NCI-H748 (cell line): Measurements from ENCODE around the gene DLG2.
"Not testable (repeated sequence)": the region's sequence is repeated elsewhere in the genome, so short reads cannot be mapped to it uniquely, and the experiment has no call there.

Experiments used
- DNase-seq: peaks from one replicate; lab custom pipeline; 2025; ENCODE audit not compliant: unreplicated experiment; lab: John Stamatoyannopoulos, UW

The DLG2 gene

DNA sequence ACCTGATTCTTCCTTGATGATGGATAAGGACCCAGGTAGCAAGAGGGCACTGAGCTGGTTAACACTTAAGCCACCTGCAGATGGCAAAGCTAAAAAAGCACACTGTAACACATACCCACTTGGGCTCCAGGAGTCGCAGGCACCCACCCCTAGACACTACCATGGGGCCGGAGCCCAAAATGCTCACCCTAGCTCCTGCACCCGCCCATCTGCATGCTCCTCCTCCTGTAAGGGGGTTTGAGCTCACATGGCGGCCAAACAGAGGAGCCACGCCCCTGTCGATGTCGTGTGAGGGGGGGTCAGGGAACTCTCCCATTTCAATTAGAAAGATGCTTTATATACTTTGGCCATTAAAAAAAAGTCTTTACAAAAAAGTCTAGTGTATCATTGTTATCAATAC lies 370.7 kb downstream of the DLG2 start:
- DNase-seq = no peak

DNA sequence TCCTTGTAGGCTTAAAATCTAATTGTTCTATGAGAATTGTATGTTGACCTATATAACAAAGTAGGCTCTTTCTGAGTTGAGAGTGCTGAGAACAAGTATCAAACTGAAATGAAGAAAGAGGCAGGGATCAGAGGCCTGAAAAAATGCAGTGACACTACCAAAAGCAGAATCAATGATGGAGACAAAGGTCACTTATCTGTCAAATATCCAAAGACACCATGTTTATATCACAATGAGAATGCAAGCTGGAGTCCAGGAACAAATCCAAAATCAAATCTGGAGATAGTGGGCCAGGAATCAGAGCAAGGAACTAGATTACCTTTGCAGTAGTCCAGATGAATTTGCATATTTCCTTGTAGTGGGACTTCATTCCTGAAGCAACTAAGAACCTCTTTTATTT lies 377.7 kb downstream of the DLG2 start:
- DNase-seq = no peak

DNA sequence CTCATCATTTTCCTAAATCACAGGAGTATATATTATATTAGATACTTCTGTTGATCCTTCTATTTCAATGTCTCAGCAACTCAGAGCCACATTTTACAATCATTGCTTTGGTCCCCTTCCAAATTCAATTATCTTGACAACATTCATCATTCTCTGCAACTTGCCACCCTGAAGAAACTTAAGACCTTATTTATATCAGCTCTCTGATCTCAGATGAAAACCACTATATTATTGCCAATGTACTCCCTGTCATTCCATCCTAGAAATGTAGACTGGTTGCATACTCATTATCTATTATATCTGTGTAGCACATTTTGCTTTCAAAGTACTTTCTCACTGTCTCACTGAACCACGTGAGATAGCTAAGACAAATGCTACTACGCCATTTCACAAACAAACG lies 379.3 kb downstream of the DLG2 start:
- DNase-seq = no peak

DNA sequence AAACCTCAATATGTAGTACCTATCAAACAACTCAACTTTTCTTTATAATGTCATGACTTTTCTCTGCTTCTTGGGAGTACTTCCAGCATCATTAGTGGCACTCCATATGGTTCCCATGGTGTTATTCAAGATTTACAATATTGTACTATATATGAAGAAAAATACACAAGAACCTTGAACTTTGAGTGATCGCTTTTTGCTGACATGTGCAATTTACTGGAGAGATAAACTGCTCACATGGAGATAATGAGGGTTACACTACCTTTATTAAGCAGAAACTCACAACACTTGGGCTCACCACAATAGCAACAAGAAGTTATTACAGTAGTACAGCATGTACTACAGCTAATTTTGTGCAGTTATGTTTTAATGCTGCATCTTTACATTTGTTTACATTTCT lies 388.2 kb downstream of the DLG2 start:
- DNase-seq = no peak

DNA sequence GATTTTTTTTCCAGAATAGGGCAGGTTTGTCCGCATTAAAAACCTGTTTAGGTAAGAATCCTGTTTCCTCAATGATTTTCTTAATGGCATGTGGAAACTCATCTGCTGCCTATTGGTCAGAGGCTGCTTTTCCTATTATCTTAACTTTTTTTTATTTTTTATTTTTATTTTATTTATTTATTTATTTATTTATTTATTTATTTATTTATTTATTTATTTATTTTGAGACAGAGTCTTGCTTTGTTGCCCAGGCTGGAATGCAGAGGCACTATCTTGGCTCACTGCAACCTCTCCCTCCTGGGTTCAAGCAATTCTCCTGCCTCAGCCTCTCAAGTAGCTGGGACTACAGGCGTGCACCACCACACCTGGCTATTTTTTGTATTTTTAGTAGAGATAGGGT lies 389.1 kb downstream of the DLG2 start:
- DNase-seq = not testable (repeated sequence)

DNA sequence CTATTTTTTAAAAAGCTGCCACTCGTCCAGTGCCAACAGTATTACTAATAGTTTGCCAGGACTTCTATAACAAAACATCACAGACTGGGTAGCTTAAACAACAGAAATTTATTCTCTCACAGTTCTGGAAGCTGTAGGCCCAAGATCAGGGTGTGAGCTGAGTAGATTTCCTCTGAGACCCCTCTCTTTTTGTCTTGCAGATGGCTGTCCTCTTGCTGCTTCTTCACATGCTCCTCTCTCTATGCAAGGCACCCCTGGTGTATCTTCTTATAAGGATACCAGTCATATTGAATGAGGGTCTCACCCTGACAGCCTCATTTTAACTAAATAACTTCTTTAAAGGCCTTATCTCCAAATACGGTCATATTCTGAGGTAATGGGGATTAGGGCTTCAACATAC lies 390.9 kb downstream of the DLG2 start:
- no peak for DNase-seq

DNA sequence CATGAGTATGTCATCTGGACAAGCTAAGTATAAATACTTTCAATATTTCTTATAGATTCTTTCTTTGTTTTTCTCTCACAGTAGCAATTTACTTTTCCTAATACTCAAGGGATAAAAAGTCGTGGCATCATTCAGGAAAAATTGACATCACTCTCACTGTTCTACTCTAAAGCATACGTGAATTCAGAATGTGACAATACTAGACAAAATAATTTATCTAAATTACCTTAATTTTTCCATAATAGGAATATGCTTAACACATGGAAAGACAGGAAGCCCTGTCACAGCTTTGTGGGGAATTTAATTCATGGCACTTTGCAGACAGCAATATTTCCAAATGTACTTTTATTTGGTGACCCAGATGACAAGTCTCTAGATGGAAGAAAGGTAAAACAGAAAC lies 394.6 kb downstream of the DLG2 start:
- no peak for DNase-seq

DNA sequence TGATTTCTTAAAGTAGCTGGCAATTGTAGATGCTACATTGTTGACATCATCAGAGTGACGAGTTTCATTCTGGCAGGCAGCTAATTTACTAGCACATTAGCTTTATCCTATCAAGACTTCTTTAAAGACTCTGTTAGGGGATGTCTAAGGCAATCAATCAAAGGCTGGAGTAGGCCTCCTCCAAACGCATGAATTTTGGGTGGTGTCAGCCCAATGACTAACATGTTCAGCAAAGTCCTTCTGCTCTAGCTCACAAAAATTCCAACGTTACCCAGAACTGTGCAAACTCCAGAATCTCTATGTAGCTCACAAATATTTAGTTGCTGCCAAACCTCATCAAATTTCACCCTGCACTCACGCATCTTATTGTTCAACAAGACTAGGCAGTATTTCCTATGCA lies 395.6 kb downstream of the DLG2 start:
- no peak for DNase-seq

DNA sequence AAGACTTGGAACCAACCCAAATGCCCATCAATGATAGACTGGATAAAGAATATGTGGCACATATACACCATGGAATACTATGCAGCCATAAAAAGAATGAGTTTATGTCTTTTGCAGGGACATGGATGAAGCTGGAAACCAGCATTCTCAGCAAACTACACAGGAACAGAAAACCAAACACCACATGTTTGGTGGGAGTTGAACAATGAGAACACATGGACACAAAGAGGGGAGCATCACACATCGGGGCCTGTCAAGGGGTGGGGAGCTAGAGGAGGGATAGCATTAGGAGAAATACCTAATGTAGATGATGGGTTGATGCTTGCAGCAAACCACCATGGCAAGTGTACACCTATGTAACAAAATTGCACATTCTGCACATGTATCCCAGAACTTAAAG lies 397.4 kb downstream of the DLG2 start:
- not testable (repeated sequence) for DNase-seq

DNA sequence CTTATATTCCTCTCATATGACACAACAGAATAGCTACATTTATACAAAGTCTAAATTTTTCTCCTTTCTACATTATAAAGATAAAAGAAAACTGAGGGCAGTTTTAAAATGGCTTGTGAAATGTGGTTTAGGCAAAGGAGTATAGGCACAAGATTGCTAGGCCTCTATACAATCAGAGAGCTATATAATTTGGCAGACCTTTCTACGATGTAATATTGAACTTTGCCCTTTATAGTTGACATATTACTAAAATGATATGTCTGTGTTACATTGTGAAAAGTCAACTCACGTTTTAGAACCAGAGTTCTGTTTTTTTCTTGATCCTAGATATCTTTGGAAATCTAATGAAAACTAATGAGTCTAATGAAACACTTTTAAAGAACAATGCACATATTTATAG lies 430.2 kb downstream of the DLG2 start:
- no peak for DNase-seq

DNA sequence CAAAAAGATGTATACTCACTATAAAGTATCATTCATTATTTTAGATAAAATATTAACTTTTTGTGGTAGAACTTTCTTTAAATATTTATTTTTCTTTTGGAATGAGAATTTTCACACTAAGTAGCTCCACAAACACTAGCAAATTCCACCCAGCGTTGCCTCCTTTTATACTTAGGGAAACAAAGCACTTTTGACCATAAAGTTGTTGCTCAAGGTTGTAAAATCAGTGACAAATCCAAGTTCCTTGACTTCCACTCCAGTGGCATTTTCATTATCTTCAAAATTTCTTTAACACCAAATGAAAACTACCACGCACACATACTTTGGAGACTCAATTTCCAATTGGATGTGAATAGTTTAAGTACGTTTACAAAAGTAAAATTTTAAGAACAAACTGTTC lies 431.2 kb downstream of the DLG2 start:
- DNase-seq = no peak

DNA sequence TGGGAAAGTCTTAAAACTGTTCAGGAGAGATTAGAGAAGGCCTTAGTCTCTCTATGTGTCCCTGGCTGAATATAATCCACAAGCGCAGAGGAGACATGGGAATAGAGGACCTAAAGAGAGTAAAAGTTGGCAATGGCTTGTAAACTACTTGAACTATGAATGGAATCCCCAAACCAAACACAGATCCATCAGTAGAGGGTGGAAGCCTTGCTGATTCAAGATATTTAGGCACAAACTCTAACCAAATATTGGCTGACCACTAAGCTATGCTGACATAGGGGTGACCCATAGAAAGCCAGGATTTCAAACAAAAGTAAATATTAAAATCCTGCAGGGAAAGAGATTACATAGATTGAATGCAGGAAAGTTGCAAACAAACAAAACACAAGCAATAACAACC lies 439.2 kb downstream of the DLG2 start:
- no peak for DNase-seq

DNA sequence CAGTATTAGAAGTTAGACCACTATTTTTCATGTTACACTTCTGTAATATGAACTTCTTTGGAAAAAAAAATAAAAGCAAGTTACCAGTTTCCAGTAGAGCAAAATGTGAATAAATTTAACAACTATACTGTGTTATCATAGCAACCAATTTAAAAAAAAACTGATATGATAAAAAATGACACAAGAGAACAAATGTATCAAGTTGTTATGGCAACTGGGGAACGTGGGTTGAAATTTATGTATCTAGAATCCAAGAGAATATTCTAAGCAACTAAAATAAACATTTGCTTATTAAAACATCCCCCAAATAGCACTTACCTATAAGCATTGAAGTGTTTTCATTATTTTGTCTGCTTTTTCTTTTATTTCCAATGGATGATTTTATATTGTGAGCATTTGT lies 442.4 kb downstream of the DLG2 start:
- DNase-seq = no peak

DNA sequence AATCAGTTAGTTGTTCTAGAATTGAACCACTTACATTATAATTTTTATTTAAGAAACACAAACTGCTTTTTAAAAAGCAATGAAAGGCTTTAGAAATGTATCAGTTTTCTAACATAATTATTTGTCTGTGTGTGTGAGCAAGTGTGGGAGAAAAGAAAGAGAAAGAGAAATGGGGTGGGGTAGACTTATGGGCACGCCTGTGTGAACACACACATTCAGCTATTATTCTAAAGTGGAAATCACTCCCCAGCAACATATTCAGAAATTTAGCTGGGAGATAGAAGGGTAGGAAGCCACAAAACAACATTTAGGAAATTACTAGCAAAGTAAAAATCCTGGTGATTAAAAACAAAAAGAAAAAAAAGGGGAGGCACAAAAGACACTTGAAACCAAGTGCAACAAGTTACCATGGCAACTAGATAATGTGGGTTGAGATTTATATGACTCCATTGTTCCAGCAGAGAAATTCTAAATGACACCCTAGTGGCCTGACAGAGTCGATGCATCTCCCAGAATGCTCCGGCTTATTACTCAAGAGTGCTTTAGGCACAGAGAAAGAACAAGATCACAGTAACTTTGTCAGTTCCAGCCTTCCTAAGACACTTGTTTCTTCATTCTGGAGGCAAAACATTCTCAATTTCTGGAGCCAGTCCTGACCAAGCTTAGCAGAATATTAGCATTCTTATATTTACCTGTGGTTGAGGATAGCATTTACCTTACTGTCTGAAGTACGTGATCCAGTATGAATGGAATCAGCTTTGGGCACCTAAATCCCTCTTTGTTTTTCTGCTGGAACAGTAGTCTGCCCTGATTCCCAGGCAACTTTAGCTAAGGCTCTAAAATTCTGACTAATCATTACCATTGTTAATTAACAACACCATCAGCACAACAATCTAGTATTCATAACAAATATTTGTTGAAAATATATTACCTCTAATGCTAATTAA lies 444.4 kb downstream of the DLG2 start:
- DNase-seq = peak; percentile 74

DNA sequence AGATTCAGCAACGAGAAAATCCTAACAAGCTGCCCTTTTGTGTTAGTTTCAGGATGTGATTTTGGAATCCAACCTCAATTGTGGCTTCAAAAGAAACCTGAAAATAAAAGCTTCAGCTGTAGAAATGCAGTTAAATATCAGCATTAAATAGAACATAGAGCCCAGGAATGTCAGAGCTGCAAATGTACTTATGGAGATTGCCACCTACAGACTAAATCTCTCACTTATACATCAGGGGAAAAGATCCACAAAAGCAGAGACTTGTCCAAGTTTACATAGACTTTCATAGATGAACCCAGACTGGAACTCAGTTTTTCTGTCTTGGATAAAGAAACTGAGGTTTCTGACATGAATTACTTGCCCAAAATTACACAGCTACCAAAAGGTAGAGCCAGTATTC lies 446.6 kb downstream of the DLG2 start:
- DNase-seq = no peak

DNA sequence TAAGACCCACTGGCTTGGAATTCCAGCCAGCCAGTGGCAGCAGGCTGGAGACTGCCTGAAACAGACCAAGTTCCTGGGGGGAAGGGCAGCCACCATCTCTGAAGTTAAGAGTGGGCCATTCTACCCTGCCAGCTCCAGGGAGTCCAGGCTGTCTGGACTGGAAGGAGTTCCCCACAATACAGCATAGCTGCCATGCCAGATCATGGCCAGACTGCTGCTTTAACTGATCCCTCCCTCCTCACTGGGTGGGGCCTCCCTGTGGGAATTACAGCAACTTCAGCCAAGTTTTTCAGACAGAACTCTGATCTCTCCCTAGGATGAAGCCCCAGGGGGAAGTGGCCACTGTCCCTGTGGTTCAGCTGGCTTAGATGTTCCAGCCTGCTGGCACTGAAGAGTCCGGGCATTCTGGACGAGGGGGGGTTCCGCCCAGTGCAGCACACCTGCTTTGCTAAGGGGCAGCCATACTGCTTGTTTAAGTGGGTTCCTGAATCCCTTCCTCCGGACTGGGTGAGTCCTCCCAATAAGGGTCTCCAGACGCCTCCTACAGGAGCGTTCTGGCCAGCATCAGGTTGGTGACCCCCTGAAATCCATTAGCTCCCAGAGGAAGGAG lies 455.4 kb downstream of the DLG2 start:
- no peak for DNase-seq

DNA sequence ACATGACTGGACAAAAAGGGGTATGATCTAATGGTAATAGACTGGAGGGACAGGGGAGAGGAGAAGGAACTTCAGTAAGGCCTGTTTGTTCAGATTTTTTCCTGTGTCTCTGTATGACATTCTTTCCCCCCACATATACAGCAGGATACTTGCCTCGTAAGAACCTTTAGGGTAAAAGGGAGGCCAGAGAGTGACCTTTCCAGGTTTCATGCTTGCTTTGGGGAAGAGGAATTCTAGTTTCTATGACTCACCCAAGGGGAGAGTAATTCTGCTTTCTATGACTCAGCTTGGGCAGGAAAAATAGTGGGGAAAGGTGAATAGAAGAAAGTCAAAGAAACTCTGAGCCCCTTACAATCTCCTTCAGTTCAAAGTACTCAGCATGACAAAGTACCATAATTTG lies 457.0 kb downstream of the DLG2 start:
- DNase-seq = no peak

DNA sequence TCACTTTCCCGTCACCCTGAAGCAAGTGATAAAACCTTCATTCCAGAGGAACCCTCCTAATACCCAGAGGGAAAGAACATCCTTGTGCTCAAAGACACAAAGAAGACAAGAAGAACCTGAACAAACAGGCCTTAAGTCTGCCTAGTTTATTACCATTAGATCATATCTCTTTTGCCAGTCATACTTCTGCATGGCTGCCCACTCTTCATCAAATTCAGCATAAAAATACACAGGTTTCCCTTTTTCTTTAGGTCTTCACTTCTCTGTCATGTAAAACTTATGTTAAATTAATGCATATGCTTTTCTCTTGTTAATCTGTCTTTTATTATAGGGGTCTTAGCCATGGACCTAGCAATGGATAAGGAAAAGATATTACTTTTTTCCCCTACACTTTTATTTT lies 459.7 kb downstream of the DLG2 start:
- DNase-seq = no peak

DNA sequence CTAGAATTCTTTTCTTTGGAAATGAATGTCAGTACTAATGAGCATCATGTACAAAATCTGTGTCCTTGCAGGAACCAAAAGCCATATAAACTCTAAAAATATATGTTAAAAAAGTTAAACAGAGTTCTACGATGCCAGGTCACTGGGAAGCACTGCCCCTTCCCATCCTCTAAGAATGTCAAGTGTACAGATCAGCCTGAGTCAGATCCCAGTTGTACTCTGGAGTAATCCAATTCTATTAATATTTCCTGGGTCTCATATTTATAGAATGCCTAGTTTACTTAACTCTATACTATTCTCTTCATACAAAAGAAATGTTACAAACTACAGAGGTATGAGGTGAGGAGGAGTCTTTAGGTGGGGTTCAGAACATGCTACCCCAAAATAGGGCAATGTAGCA lies 460.1 kb downstream of the DLG2 start:
- no peak for DNase-seq

DNA sequence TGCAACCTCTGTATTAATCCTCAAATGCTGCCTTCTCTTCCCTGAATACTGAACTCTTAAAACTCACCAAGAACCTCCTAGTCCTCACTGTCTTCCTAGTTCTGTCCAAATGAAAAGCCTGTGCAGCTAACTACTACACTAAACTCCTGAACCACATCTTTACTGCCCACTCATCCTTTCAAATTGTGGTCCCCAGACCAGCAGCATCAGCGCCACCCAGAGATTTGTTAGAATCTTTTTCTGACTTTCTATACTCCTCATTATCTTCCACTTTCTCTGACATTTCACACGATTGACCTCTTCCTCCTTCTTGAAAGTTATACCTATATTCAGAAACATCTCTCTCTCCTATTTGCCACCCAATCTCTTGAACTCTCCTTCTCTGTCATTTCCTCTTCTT lies 461.3 kb downstream of the DLG2 start:
- no peak for DNase-seq

DNA sequence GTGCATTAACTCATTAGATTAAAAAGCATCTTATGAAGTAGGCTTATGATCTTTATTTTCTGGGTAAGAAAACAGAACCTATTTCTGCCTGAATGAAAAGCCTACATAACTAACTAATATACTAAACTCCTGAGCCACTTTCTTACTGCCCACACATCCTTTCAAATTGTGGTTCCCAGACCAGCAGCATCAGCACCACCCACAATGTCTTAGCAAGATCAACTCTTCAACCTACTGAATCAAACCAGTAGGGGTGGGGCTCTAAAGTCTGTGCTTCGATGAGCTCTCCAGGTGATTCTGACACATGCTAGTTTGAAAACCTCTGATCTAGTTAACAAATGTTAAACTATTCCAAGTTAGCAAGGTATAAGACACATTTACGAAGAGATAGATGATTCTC lies 462.4 kb downstream of the DLG2 start:
- DNase-seq = no peak

DNA sequence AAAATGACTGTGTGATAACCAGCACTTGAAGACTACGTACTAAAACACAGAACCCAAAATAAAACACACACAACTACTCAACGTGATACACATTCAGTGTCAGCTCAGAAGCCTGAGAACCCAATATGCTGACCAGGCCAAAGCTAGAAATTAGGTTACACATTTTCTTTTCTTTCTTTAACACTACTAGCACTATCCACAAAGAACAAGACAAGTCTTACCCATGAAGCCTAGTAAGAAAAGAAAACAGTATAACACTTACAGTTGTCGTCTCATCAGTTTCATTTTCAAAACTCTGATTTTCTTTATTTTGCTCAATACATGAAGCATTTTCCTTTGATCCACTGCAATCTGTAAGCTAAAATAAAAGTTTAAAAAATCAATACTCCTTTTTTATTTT lies 472.9 kb downstream of the DLG2 start:
- no peak for DNase-seq

DNA sequence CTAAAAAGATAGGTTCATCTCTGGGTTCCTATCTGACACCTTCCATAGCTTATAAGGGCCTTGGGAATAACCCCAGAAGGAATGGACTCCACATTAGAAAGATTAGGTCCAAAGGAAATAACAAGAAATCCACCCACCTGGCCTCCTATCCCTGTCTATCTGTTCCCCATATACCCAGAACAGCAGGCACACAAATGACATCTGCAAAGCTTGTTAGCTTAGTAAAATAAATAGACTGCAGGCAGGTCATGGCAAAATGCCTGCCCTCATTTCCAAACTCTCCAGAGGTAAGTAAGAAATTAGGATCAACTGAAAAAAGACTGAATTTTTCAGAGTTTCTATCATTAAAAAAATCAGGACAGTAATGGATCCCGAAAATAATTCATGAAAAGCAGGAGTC lies 489.5 kb downstream of the DLG2 start:
- no peak for DNase-seq
